GM12878 (cell line): ENCODE data around the gene LMF1. TPM values are rescaled to one million over a fixed set of nuclear protein-coding genes. Genes with fewer than 3 reads are reported as not detected.

Experiments used
- ESRRA ChIP-seq: IDR thresholded peaks from 2 replicates; pipeline ENCODE4 v1.6.1; 2012; ENCODE audit warnings: mild to moderate bottlenecking, low read length, improper control_type of control experiment
- TARDBP ChIP-seq: IDR thresholded peaks from 2 replicates; pipeline ENCODE4 v1.6.1; 2016; ENCODE audit warnings: borderline replicate concordance
- polyA plus RNA-seq, 11 experiments: library from polyadenylated mRNA; depleted of rRNA in 4 of 11; unstranded in 6 of 11; stranded (reverse) in 5 of 11; fragments of >200 nt; fragmentation: Nextera tagmentation in 4 of 11; fragmentation: Illumina TruSeq in 1 of 11; extraction: Ambion mirVana in 4 of 11; extraction: Trizol in 1 of 11; gene quantifications; 1 replicate in 1 of 11; 2 replicates in 10 of 11; pipeline versions ENCODE4 v1.2.1 to v1.2.3, GENCODE V29; 2011 to 2016; ENCODE audit warnings: inconsistent platforms in 2 of 11, missing spikeins in 2 of 11, low read depth in 1 of 11
- total RNA-seq, 4 experiments: library from RNA; depleted of rRNA in 3 of 4; stranded (reverse); fragments of >200 nt in 3 of 4; fragmentation: Illumina TruSeq in 1 of 4; extraction: Trizol in 1 of 4; gene quantifications; 2 replicates each; pipeline versions ENCODE4 v1.2.1 to v1.2.3, GENCODE V29; 2013 to 2021
- TF ChIP-seq, protein P1 (sequence below): fragments of 450-650 bp; IDR thresholded peaks from 2 replicates; pipeline ENCODE4 v1.6.1; 2016; ENCODE audit warnings: mild to moderate bottlenecking, moderate library complexity, borderline replicate concordance
- TF ChIP-seq, protein P2 (sequence below): IDR thresholded peaks from 2 replicates; pipeline ENCODE4 v1.6.1; 2011; ENCODE audit warnings: mild to moderate bottlenecking, low read depth, low read length, moderate library complexity; ENCODE audit not compliant: insufficient replicate concordance
- TF ChIP-seq, protein P3 (sequence below): fragments of 450-650 bp; IDR thresholded peaks from 2 replicates; pipeline ENCODE4 v1.6.1; 2017; ENCODE audit warnings: mild to moderate bottlenecking

Gene LMF1
- total and polyA plus RNA-seq, 10 of the 15 experiments (the other 5 are each of a cell fraction or from before 2014, with no cell fraction given): 0.18 to 3.2 (median 1.4) TPM; not detected in 1

DNA sequence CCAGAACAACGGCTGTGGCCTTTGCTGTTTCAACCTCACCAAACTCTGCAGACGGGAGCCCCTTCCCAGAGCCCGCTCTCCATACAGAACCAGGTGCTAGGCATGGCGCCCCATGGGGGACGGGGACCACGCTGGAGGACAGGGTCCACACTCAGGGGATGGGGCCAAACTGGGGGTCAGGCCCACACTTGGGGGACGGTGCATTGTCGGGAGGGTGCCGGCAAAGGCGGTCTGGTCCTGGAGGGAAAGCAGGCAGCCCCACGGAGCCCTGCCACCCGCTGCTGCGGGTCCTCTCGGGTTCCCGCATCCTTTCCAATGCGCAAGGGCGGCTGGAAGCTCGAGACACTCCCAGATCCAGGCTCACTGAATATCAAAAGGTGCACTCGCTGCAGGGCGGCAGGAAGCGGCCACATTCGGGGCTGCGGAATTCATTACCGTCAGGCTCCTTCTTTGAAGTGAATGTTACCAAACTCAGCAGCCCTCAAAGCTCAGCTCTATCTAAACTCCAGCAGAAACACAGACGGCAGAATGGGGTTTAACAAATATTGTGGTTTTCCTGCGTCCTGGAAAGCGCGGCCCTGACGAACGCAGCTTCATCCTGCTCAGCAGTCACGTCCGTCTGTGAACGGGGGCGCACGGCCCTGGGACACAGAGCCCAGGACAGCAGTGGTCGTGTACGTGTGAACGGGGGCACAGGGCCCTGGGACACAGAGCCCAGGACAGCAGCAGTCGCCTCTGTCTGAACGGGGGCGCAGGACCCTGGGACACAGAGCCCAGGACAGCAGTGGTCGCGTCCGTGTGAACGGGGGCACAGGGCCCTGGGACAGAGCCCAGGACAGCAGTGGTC lies 41.3 kb downstream of the LMF1 start (continued):
- TF ChIP-seq, protein P1, sequence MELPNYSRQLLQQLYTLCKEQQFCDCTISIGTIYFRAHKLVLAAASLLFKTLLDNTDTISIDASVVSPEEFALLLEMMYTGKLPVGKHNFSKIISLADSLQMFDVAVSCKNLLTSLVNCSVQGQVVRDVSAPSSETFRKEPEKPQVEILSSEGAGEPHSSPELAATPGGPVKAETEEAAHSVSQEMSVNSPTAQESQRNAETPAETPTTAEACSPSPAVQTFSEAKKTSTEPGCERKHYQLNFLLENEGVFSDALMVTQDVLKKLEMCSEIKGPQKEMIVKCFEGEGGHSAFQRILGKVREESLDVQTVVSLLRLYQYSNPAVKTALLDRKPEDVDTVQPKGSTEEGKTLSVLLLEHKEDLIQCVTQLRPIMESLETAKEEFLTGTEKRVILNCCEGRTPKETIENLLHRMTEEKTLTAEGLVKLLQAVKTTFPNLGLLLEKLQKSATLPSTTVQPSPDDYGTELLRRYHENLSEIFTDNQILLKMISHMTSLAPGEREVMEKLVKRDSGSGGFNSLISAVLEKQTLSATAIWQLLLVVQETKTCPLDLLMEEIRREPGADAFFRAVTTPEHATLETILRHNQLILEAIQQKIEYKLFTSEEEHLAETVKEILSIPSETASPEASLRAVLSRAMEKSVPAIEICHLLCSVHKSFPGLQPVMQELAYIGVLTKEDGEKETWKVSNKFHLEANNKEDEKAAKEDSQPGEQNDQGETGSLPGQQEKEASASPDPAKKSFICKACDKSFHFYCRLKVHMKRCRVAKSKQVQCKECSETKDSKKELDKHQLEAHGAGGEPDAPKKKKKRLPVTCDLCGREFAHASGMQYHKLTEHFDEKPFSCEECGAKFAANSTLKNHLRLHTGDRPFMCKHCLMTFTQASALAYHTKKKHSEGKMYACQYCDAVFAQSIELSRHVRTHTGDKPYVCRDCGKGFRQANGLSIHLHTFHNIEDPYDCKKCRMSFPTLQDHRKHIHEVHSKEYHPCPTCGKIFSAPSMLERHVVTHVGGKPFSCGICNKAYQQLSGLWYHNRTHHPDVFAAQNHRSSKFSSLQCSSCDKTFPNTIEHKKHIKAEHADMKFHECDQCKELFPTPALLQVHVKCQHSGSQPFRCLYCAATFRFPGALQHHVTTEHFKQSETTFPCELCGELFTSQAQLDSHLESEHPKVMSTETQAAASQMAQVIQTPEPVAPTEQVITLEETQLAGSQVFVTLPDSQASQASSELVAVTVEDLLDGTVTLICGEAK: no peak
- TF ChIP-seq ESRRA: no peak
- no peak for TF ChIP-seq TARDBP
- TF ChIP-seq, protein P2, sequence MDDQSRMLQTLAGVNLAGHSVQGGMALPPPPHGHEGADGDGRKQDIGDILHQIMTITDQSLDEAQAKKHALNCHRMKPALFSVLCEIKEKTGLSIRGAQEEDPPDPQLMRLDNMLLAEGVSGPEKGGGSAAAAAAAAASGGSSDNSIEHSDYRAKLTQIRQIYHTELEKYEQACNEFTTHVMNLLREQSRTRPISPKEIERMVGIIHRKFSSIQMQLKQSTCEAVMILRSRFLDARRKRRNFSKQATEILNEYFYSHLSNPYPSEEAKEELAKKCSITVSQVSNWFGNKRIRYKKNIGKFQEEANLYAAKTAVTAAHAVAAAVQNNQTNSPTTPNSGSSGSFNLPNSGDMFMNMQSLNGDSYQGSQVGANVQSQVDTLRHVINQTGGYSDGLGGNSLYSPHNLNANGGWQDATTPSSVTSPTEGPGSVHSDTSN: no peak
- TF ChIP-seq, protein P3, sequence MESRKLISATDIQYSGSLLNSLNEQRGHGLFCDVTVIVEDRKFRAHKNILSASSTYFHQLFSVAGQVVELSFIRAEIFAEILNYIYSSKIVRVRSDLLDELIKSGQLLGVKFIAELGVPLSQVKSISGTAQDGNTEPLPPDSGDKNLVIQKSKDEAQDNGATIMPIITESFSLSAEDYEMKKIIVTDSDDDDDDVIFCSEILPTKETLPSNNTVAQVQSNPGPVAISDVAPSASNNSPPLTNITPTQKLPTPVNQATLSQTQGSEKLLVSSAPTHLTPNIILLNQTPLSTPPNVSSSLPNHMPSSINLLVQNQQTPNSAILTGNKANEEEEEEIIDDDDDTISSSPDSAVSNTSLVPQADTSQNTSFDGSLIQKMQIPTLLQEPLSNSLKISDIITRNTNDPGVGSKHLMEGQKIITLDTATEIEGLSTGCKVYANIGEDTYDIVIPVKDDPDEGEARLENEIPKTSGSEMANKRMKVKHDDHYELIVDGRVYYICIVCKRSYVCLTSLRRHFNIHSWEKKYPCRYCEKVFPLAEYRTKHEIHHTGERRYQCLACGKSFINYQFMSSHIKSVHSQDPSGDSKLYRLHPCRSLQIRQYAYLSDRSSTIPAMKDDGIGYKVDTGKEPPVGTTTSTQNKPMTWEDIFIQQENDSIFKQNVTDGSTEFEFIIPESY: no peak
